HPDE6-E6E7 (cell line): Measurements from ENCODE around the gene ARHGEF12.

Source experiments
- DNase-seq: peaks from one replicate; pipeline ENCODE4 v3.0.0; 2011; ENCODE audit warnings: missing footprints; ENCODE audit errors: extremely low spot score

Gene ARHGEF12

DNA sequence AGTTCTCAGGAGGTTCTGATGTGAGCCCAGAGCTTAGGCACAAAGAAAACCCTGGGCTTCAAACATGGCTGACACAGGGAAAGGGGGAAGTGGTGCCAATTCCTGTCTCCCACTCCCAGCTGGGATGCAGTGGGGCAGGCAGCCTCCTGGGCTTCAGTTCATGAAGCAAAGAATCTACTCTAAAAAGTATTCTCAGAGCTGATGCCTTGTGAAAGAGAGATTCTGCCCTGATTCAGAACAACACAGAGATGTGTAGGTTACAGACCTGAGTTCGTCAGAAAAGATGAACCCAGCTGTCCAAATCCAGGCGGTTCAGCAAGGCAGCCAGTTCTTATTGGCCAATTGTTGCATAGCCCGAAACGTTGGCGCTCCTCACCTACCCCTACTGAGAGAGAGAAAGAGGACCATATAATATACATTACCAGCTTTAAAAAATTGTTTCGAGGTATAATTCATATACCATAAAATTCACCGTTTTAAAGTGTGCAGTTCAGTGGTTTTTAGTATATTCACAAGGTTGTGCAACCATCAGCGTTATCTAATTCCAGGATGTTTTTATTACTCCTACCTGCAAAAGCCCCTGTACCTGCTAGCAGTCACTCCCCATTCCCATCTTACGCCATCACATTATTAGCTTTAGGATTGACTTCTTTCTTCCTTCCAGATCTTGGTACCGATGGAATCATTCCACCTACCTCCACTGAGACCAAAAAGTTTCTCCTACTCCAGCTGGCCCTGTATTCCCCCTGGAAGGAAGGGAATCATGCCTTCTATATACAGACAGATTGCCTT is 18.3 kb upstream of the ARHGEF12 start:
- no peak for DNase-seq

DNA sequence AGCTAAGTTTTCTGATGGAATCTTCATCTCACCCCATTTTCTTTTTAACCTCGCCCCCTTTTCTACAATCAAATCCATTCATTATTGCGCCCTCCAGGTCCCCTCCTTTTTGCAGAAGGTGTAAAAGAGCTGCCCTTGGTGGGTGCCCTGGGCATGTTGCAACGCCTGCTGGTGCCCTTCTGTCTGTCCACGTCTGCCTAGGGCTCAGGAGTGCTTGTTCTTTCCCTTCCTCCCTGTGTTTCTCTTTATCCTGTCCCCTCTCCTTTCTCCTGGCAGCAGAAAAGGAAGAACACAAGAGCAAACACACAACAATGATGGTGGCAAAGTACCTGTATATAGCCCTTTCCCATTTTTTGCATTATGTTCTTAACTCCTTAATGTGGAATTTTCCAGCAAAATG is 17.3 kb upstream of the ARHGEF12 start:
- DNase-seq = no peak

DNA sequence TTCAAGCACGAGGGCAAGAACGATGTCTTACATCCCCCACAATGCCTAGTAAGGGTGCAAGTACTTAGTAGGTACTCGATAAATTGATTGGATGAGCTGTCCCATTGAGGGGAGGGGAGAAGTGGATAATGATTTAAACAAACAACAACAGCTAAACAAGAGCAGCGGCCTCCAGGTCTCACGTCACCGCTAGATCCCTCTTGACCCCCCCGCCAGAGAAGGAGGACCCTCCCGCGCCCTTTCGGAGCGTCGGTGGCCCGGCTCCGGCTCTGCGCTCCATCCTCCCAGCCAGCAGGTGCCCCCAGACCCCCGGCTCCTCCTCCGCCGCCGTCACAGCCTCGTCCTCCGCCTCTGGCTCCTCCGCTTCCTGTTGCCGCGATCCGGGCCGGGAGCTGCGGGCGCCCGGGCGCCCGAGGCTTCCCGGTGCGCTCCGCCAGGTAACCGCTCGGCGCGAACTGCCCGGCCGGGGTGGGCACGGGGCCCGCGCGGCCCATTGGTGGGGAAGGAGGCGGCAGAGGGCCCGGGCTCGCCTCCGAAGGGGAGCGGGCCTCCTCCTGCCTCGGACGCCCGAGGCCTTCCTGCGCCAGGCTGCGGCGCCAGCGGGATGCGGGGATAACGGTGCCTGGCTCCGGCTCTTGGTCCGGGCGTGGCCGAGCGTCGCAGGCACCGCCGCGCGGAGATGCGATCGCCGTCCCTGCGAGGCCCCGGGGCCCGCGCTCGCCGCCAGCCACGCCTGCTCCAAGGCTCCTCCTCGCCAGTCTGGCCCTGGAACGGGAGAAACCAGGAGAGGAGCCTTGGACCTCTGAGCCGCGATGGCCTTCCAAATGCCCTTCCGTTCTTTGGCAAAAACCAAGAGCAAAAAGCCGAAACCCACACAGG is 11.0 kb upstream of the ARHGEF12 start, which contains the start of gene TLCD5:
TSS of gene TLCD5 (plus strand) at position 368 of the 879 bp plus-strand sequence. CDS start 2,143 bp downstream, outside the sequence.
- DNase-seq = no peak

DNA sequence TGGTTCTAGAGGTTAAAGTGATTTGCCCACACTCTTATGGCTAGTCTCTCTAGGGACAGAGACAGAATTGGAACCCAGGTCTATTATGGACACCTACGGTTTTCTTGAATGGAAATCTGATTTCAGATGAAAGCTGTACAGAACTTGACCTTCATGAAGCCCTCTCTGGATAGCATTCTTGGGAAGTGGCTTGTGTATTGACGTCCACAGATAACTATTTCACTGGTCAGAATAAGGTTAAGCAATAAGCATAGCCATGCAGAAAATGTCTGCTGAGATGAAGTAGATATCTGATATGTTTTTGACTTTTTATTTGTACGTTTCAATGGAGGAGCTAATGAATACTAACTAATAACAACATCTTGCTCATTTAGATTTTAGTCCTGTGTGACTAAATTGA is 10.0 kb upstream of the ARHGEF12 start:
- DNase-seq = no peak

DNA sequence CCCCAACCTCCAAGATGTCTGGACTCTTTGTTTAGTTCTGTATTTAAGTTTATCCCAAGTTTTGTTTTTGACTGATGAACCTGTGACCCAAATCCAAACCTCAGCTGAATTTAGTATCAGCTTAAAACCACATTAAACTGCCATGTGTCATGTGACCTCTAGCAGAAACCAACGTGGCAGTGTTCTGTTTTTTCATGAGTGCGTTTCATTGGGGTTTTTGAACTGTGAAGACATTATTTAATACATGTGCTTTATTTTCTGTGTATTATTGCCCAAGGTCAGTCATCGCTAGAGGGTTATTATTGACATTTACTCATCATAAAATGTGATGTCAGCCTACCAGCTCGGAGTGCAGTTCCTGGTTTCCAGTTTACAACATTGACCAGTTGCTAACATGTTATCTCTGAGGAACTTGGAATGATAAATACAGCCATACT is 9.3 kb upstream of the ARHGEF12 start:
- DNase-seq = no peak

DNA sequence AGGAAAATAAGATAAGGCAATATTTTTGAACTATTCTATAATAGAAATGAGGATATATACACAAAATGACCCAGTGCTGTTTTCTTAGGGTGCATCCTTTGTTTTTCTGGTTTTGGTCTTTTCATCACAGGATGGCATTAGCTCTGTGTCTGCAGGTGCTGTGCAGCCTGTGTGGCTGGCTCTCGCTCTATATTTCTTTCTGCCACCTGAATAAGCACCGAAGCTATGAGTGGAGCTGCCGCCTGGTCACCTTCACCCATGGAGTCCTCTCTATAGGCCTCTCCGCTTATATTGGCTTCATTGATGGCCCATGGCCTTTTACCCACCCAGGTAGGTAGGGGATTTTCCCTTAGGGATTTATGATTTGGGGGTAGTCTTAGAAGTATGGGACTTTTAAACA is 8.9 kb upstream of the ARHGEF12 start:
- no peak for DNase-seq

DNA sequence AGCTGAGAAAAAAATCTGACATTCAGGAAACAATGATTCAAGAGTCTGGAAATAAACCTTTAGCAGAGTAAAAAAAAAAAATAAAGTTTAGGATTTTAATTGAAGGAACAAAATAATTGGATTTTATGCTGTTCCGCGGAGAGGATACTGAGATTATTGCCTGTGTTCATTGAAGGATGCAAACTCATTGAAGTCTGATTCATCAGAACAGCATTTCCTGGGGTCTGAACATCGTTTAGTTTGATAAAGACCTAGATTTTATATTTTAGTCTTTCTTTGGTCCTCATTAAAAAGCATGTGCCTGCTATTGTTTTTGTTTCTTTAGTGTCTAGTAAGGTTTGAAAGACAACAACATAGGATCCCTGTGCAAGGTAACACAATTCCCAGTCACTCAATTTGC is 6.7 kb upstream of the ARHGEF12 start:
- DNase-seq = no peak

DNA sequence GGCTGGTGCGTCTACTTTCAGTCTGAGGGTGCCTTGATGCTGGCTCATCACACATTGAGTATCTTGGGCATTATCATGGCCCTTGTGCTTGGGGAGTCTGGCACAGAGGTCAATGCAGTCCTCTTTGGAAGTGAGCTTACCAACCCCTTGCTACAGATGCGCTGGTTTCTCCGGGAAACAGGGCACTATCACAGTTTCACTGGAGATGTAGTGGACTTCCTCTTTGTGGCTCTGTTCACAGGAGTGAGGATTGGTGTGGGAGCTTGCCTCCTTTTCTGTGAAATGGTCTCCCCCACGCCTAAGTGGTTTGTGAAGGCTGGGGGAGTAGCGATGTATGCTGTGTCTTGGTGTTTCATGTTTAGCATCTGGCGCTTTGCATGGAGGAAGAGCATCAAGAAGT is 6.2 kb upstream of the ARHGEF12 start:
- no peak for DNase-seq

DNA sequence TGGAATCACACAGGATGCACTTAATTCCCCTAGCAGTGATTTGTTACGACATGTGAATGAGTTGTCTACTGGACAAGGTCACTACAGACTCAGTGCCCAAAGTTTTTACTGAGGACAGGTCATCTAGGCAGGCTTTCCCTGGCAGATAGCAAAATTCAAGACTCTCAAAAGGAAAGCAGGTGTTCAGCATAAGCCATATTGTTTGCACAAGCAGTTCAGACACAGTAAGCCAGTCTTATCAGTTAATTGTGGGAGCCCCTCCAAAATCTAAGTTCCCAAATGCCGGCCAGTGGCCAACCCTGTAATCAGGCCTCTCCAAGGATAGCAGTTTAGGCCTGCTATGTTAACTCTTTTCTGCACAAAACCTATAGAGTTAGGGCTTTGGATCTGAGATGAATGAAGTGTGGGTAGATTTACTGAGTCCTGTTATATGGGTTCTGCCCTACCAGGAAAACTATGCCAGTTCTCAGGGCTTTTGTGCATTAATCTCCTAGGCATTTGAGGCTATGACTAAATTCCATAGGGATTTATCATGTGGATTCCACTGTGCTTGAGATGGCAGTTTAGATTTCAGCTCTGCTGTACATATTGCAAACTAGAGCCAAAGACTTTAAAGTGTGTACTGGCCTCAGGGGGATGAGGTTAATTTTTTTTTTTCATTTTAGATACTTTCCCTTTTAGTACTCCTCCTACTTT is 4.8 kb upstream of the ARHGEF12 start:
- no peak for DNase-seq

DNA sequence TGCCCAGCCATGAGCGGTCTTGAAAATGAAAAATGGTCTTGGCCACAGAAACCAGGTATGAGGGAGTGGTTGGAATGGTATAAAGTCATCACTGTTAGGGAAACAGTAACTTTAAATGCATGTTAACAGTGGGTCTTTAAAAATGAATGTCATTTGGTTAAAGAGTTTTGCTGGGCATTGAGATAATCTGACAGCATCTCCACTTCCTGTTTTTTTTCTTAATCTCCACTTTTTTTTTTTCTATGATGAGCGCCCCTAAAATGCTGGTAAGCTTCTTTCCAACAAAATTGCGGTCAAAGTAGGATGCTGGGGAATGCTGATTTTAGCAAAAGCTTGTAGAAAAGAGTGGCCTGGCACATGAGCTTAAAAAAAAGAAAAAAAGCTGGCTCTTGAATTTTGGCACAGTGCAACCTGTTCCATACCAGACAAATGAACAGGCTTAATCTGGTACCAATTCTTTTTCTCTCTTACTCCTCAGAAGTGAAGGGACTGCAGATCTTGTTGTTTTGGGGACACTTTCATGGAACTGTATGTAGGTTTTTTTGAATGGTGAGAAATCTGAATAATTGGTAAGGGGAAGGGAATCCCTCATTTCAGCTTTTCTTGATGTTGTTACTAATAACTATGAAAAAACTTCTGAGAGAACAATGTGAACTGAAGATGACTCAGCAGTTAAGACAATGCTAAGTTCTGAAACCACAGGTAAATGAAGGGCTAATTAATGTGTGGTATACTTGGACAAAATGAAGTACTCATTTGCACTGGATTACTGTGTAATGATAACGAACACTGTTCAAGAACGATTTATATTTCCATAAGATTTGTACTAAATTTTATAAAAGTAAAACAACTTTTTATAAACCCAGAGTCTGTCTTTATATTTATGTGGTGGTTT is 3.1 kb upstream of the ARHGEF12 start:
- no peak for DNase-seq

DNA sequence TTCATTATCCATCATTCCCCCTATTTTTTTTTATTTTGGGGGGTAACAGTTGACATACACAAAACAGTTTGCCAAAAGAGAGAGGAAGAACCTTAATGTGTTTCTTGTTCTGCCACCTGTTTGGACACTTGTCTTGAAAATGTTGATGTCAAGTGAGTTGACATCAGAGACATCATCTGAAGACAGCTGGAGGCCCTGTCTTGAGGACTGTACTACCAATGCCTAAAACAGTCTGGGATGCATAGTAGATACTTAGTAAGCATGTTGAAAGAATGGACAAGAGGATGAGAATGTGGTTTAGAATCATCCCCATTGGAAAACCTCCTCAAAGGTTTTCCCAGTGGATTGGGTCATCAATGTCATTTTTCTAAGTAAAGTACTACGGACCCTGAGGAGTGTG is 2.4 kb upstream of the ARHGEF12 start:
- DNase-seq = no peak

DNA sequence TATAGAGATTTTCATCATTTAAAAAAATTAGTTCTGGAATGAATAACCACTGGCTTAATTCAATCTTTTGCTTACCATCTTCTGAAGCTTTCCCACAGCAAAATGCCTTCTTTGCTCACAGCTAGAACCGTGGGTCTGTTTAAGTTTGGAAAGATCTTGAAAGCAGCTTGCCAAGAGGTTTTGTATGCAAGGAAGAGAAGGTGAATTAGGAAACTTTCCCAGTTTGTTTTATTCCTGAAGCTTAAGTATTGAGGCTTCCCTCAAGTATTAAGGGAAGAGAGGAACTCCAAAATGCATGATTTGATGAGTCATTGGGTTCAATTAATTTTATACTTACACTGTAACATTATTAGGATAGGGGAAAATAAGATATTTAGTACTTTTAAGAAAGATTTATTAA is 1.9 kb upstream of the ARHGEF12 start:
- DNase-seq = no peak

DNA sequence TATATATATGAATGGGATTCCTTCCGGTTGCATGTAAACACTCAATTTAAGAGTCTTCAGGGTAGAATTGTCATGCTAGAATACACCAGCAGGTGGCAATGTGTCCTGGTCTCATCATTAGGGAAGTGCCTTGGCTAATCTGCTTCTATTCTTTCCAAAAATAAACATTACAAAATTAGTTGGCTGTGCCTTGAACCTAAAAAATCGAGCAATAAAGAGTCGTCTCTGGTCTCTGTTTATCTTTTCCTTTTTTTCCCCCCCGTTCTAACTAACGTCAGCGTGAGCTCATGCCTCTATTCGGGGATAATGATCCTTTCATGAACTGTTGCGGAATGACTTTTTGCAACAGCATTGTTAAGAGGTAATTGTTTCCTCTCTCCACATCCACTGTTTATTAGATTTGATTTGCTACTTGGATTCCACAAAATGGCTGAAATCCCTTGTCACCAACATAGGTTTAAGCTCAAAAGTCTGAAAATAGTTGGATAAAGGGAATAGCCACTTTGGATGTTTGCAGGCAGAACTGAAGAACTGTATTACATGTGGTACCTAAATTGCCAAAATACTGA is 1.2 kb upstream of the ARHGEF12 start:
- DNase-seq = no peak

DNA sequence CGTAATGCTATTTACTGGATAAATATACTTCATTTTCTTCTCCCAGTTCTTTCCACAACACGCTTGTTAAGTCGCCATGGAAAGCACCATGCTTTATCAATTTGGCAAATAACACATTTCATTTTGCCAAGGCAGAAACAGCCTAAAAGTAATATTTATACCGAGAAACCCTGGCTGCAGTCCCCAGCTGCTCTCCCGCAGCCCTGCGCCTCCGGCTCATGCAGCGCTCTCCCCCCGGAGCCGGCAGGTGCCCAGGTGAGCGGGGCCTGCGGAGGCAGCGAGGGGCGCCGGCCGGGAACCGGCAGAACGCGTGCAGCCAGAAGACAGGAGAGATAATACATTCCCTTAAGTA is 681 bp upstream of the ARHGEF12 start:
- no peak for DNase-seq

DNA sequence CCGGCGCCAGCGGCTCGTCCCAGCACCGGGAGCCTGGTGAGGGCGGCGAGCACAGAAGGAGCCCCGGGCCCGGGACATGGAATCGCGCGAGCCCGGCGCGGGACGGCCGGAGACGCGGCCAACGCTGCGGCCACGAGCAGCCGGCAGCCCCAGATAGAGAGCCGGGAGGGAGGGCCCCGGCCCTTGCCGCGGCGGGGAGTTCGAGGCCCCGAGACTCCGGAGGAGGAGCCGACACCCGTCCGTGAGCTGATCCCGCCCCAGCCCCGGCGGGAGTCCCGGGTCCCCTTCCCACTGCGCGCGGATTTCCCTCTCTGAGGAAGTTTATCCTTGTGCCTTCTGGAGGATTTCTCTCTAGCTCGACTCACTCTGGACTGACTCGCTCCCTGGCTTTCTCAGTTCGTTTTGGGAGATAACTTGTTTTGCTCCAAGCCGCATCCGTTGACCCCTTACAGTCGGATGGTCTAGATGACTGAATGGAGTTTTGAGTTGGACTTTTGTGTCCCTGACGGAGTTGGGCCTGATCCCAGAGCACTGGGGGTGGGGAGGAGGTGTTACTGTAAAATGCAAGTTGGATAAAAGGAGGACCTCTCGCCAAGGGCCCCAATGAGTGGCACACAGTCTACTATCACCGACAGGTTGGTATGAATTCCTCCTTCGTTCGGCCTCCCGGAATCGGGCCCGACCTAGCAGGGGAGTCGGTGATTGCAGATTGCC is 585 bp downstream of the ARHGEF12 start:
- DNase-seq = no peak

DNA sequence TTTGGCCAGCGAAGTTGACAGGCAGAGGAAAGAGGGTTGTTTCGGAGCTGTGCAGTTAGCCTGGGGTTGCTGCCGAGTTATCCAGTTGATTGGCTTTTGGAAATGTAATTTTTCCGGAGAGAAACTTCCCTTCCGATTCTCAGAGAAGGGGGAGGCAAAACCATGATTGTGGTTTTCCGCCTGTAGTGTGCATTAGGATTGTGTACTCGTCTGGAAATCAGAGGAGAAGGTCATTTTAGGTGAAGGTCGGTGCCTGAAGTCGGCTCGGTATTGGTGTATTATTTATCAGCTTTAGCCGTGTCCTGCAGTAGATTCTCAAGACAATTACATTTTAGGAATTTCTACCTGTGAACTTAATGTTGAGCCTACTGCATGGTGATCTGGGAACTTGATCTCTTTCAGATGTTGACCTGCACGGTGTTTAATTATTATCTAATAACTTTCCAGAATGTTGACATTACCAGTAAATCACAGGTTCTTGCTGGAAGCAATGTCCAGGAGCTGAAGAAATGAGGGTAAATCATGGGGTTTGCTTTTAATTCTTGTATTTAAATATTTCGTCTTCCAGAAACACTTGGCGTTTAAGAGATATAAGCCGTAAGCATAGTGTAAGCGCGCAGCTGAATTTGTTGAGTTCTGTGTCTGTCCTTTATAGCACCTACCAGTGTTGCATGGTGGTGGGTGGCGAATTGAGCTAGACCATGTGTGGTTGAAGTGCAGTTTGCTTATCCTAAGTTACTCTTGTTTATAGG is 1.3 kb downstream of the ARHGEF12 start:
- no peak for DNase-seq

DNA sequence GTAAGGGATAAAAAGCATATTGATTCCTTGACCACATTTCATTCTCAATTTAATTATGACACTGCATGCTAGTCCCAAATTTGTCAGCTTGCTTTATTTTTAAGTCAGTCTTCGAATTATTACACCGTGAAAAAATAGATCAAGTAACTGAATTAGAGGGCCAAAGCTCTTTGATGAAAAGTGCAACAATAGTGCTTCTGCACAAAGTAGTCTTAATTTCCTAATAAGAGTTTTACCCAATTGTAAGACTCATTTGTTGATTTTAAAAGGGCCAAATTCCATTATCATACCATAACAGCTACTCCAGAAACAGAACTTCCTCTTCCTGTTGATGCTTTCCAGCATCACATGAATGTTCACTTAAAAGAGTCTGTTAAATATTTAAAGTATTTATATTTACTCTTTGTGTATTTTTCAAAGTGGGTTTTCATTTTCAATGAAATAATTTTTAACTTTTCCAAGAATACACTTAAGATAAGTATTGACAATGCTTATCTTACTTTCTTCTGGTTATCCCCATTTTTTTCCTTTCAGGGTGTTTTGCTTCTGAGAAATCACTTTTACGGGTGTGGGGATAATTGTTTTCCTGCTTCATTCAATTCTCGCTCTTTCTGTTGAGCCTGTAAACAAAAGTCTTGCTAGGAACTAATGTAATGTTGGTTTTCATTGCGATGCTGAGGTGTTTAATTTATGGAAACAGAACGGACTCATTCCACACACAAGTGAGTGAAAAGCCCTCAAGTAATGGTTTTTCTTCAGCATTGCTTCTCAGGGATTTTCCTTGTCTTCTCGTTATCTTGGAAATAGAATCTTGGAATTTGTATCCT is 2.1 kb downstream of the ARHGEF12 start:
- no peak for DNase-seq

DNA sequence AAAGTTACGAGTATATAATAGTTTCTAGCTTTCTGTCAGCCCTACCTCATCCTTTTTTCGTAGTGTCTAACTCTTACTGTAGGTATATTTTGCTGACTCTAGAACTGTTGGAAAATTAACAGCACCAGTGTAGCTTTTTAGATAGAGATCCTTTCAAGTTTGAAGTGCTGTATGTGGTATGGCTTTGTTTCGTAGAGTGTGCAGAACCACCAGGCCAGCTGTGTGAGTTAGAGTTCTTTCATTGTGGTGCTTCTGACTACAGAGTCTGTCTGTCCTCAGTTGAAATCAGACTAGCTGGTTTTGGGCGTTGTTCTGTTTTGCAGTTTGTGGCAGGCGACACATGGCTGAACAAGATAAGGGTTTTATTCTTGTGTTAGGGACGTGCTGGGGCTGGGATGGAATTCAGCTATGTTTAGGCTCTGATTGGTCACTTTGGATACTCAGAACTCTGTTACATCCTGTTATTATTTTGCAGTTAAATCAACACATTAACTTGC is 3.2 kb downstream of the ARHGEF12 start:
- DNase-seq = no peak

DNA sequence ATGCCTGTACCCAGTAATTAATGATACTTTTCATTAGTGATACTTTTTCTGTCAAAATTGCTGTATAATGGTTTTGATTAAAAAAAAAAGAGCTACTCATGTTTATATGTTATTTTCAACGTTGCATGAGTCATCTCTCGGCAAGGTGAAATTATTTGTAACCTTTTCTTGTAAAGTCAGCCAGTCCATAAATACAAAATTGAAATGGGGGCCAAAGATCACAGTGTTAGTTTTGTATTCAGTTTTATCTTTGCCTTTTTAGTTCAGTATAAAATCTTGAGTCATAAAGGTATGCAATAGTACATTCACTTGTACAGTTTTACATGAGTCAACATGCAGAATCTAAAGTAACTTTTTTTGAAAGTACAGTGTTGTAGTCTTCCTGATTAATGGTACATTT is 4.3 kb downstream of the ARHGEF12 start:
- no peak for DNase-seq
